ENCODE data around the gene ZBTB8A. TPM values are rescaled to one million over a fixed set of nuclear protein-coding genes. Genes with fewer than 3 reads are reported as not detected.

Gene ZBTB8A
- total and polyA plus RNA-seq, 2 of the 13 experiments (the other 11 are each of a cell fraction or from before 2014, with no cell fraction given) = 1.3 to 3.7 TPM

DNA sequence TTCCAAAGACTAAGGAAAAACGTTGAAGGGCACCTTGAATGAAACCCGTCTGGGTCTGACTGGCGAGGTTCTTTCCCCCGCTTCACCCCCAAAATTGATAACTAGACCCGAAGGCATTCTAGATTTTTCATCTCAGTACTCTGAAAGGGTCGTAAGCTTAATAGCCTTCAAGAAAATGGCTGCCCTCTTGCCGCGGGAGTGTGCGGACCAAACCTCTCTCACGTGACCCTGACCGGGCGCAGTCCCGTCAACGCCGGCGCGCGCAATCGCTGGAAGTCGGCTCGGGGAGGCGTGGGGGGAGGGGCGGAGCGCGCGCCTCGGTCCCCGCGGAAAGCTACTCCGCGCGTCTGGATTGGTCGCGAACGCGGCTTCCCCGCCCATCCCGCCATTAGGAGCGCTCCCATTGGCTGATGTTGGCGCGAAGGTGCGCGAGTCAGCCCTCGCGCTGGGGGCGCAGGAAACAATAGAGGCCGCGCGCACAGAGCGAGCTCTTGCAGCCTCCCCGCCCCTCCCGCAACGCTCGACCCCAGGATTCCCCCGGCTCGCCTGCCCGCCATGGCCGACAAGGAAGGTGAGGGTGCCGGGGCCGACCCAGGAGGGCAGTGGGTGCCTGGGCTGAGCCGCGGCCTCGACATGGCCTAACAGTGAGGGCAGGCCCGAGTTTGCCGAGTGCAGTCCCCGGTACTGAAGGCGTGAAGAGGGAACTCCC, 111.7 kb downstream of the ZBTB8A start, which contains the start of gene RBBP4 (continued):
- TF ChIP-seq, protein P1, sequence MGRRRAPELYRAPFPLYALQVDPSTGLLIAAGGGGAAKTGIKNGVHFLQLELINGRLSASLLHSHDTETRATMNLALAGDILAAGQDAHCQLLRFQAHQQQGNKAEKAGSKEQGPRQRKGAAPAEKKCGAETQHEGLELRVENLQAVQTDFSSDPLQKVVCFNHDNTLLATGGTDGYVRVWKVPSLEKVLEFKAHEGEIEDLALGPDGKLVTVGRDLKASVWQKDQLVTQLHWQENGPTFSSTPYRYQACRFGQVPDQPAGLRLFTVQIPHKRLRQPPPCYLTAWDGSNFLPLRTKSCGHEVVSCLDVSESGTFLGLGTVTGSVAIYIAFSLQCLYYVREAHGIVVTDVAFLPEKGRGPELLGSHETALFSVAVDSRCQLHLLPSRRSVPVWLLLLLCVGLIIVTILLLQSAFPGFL (CRISPR knock-in tag; IDR thresholded peaks at IDR 0.05) = no peak
- TF ChIP-seq FOXK2 (IDR thresholded peaks at IDR 0.05) (no peak), ZFP37 (CRISPR knock-in tag; IDR thresholded peaks at IDR 0.05; ENCODE audit: borderline replicate concordance) (peak; percentile 84), RCOR2 (CRISPR knock-in tag; IDR thresholded peaks at IDR 0.05) (no peak), RBM39 (IDR thresholded peaks at IDR 0.05; ENCODE audit: low read depth, low read length, poor library complexity, severe bottlenecking) (no peak), ZNF75D (CRISPR knock-in tag; IDR thresholded peaks at IDR 0.05; ENCODE audit: borderline replicate concordance) (no peak), TCF7L2 (IDR thresholded peaks at IDR 0.05; ENCODE audit: low read depth, low read length) (no peak), SOX5 (CRISPR knock-in tag; IDR thresholded peaks at IDR 0.05; ENCODE audit: borderline replicate concordance) (peak; percentile 70; the same call in 1 of the 2 replicates), MZF1 (CRISPR knock-in tag; IDR thresholded peaks at IDR 0.05; ENCODE audit: borderline replicate concordance) (no peak), HES4 (CRISPR knock-in tag; IDR thresholded peaks at IDR 0.05; ENCODE audit: borderline replicate concordance) (peak; percentile 93), PAF1 (CRISPR knock-in tag; IDR thresholded peaks at IDR 0.05) (no peak), FLYWCH1 (CRISPR knock-in tag; IDR thresholded peaks at IDR 0.05) (peak; percentile 93; the same call in 1 of the 2 replicates)
- TF ChIP-seq, protein P2, sequence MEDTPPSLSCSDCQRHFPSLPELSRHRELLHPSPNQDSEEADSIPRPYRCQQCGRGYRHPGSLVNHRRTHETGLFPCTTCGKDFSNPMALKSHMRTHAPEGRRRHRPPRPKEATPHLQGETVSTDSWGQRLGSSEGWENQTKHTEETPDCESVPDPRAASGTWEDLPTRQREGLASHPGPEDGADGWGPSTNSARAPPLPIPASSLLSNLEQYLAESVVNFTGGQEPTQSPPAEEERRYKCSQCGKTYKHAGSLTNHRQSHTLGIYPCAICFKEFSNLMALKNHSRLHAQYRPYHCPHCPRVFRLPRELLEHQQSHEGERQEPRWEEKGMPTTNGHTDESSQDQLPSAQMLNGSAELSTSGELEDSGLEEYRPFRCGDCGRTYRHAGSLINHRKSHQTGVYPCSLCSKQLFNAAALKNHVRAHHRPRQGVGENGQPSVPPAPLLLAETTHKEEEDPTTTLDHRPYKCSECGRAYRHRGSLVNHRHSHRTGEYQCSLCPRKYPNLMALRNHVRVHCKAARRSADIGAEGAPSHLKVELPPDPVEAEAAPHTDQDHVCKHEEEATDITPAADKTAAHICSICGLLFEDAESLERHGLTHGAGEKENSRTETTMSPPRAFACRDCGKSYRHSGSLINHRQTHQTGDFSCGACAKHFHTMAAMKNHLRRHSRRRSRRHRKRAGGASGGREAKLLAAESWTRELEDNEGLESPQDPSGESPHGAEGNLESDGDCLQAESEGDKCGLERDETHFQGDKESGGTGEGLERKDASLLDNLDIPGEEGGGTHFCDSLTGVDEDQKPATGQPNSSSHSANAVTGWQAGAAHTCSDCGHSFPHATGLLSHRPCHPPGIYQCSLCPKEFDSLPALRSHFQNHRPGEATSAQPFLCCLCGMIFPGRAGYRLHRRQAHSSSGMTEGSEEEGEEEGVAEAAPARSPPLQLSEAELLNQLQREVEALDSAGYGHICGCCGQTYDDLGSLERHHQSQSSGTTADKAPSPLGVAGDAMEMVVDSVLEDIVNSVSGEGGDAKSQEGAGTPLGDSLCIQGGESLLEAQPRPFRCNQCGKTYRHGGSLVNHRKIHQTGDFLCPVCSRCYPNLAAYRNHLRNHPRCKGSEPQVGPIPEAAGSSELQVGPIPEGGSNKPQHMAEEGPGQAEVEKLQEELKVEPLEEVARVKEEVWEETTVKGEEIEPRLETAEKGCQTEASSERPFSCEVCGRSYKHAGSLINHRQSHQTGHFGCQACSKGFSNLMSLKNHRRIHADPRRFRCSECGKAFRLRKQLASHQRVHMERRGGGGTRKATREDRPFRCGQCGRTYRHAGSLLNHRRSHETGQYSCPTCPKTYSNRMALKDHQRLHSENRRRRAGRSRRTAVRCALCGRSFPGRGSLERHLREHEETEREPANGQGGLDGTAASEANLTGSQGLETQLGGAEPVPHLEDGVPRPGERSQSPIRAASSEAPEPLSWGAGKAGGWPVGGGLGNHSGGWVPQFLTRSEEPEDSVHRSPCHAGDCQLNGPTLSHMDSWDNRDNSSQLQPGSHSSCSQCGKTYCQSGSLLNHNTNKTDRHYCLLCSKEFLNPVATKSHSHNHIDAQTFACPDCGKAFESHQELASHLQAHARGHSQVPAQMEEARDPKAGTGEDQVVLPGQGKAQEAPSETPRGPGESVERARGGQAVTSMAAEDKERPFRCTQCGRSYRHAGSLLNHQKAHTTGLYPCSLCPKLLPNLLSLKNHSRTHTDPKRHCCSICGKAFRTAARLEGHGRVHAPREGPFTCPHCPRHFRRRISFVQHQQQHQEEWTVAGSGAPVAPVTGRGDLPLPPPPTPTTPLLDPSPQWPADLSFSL (CRISPR knock-in tag; IDR thresholded peaks at IDR 0.05) = no peak
- TF ChIP-seq, protein P3, sequence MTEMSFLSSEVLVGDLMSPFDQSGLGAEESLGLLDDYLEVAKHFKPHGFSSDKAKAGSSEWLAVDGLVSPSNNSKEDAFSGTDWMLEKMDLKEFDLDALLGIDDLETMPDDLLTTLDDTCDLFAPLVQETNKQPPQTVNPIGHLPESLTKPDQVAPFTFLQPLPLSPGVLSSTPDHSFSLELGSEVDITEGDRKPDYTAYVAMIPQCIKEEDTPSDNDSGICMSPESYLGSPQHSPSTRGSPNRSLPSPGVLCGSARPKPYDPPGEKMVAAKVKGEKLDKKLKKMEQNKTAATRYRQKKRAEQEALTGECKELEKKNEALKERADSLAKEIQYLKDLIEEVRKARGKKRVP (CRISPR knock-in tag; IDR thresholded peaks at IDR 0.05) = peak; percentile 61 to 86
- TF ChIP-seq, protein P4, sequence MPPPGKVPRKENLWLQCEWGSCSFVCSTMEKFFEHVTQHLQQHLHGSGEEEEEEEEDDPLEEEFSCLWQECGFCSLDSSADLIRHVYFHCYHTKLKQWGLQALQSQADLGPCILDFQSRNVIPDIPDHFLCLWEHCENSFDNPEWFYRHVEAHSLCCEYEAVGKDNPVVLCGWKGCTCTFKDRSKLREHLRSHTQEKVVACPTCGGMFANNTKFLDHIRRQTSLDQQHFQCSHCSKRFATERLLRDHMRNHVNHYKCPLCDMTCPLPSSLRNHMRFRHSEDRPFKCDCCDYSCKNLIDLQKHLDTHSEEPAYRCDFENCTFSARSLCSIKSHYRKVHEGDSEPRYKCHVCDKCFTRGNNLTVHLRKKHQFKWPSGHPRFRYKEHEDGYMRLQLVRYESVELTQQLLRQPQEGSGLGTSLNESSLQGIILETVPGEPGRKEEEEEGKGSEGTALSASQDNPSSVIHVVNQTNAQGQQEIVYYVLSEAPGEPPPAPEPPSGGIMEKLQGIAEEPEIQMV (CRISPR knock-in tag; IDR thresholded peaks at IDR 0.05; ENCODE audit: low read depth) = peak; percentile 47; the same call in 1 of the 2 replicates
- TF ChIP-seq, protein P5, sequence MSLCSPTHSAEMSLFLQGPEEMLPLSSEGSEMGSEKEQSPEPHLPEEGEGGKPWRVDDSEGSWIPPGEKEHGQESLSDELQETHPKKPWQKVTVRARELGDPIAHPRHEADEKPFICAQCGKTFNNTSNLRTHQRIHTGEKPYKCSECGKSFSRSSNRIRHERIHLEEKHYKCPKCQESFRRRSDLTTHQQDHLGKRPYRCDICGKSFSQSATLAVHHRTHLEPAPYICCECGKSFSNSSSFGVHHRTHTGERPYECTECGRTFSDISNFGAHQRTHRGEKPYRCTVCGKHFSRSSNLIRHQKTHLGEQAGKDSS (CRISPR knock-in tag; IDR thresholded peaks at IDR 0.05; ENCODE audit: borderline replicate concordance, low read depth) = peak; percentile 77; the same call in 1 of the 2 replicates
- TF ChIP-seq, protein P6, sequence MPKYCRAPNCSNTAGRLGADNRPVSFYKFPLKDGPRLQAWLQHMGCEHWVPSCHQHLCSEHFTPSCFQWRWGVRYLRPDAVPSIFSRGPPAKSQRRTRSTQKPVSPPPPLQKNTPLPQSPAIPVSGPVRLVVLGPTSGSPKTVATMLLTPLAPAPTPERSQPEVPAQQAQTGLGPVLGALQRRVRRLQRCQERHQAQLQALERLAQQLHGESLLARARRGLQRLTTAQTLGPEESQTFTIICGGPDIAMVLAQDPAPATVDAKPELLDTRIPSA (CRISPR knock-in tag; IDR thresholded peaks at IDR 0.05; ENCODE audit: borderline replicate concordance) = no peak

Data from HepG2 (cell line).